C1 segment of cervical spinal cord (tissue), 14 donors: ENCODE results near the gene RNF34.
"Not testable (repeated sequence)": the region's sequence is repeated elsewhere in the genome, so short reads cannot be mapped to it uniquely, and the experiment has no call there.

ENCODE experiments used
- DNase-seq, 14 donors: peaks; one replicate each; lab custom pipeline; 2025; lab: John Stamatoyannopoulos, UW

The RNF34 gene, protein sequence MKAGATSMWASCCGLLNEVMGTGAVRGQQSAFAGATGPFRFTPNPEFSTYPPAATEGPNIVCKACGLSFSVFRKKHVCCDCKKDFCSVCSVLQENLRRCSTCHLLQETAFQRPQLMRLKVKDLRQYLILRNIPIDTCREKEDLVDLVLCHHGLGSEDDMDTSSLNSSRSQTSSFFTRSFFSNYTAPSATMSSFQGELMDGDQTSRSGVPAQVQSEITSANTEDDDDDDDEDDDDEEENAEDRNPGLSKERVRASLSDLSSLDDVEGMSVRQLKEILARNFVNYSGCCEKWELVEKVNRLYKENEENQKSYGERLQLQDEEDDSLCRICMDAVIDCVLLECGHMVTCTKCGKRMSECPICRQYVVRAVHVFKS

DNA sequence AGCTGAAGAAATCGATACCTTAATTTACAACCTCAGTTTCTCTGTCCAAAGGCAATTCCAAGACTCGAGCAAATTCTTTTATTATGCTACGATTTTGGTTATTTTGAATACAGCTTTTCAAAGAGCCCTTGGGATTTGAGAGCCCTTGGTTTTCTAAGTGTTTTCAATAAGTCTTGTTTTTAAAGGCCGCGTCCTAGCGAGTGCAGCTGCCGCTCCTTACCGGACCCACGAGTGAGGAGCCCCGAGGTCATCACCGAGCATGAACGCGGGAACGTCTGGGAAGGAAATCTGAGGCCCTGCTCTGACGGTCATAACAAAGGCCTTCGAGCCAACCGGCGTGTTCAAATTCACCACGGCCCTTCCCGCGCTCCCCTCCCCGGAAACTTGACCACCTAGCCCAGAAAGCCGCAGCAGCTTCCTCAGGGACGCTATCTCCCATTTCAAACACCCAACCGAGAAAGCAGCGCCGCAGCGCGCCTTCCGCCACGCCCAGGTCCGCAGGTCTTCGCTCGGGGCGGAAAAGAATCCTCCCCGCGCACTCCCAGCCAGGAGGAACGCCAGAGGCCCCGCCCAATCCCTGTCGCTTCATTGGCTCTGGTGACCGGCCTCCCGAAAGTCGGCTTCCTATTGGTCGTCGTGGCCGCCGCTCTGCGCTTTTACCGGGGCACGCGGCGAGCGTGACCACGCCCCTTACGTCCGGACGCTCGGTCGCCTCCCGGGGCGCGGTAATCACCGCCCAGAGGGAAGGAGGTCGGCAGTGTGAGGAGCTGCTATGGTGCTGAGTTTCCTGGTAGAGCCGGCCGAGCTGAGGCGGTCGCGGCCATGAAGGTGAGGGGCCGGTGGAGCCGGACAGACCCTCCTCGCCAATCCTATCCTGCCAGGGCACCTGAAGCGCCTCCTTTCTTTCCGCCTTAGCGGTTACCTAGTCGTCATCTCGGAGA is at the start of gene RNF34:
Gene RNF34, plus strand, starts transcription at position 728 of the 941 bp plus-strand sequence. Its CDS starts 95 bp downstream, at position 823.
- DNase-seq = peak; percentile 79 to 97 (median 94)

DNA sequence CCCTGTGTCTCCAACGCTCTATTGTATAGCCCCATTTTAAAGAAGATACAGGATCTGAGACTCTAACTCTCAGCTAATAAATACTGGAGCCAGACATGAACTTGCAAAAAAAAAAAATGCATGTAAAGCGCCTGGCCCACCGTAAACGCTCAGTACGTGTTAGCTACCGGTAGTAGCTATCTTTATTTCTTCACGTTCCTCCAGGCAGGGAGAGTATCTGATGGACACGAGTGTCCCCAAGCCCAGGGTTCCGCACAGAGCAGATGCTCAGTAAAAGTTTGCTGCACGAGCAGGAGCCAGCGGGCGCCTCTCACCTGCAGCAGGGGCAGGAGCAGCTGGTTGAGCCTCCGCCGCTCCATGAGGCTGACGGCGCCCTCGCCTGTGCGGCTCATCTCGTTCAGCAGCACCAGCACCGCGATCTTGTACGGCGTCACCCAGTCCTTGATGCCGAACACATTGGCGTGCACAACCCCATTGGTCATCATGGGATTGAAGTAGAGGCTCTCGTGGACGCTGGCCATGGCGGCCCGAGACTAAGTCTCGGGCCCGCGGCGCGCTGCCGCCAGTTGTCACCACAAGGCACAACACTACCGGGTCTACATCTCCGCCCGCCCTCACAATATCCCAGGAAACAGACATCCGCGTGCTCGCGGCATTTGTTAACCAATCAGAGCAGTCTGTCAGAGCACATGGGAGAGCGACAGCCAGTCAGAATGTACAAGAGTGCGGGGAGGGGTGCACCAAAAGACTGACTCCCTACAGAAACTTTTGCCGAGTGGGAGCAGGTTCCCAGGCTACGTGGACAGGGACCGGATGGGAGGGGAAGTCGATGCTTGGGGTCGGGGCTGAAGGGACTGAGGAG is 47.9 kb upstream of the RNF34 start, which contains the start of gene ANAPC5:
Gene ANAPC5, minus strand, starts transcription at position 592 of the 862 bp plus-strand sequence. Its CDS starts 71 bp downstream, at position 521.
- DNase-seq = peak; percentile 55 to 98 (median 94)

- DNase-seq = no peak
These were observed 47.3 kb upstream of the RNF34 start for GRCh38 chr12:121352682-121353018.

GRCh38 chr12:121355818-121356217 is 44.1 kb upstream of the RNF34 start:
- DNase-seq = no peak

- no peak for DNase-seq
These were observed 43.3 kb upstream of the RNF34 start for GRCh38 chr12:121356657-121357056.

GRCh38 chr12:121357331-121357730 is 42.6 kb upstream of the RNF34 start:
- DNase-seq = no peak

DNA sequence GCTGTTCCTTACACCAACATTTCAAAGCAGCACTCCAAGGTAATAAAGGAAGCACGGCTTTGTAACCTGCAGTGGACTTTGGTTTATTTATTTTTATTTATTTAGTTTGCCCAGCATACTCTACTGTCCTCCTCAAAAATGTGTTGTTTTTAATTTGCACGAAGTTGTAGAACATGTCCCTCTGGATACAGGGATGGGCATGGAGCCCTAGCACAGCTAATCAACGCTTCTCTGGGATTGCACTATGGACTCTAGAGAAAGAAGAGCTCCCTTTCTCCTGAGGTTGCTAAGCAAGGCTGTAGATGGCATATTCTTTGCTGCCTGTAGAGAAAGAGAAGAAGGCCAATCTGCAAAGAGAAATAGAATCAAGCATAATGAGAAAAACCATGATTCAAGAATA is 41.8 kb upstream of the RNF34 start:
- no peak for DNase-seq

DNA sequence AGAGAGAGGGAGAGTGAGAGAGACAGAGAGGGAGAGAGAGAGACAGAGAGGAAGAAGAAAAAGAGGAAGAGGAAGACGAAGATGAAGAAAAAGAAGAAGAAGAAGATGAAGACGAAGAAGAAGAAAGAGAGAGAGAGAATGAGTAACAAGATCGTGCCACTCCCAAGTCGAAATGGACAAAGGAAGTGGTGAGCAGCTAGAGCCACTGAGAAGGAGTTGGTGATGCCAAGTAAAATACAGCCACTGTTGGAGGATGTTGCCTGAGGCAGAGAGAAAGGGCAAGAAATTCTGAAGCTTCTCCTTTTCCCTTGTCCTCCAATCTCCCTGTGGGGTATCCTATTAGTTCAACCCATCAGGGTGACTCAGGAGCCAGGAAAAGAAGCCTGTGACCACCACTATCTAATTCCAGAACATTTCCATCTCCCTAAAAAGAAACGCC is 35.2 kb upstream of the RNF34 start:
- DNase-seq = no peak

- DNase-seq = peak in 1 of 14 donors; percentile 0
These were observed 34.4 kb upstream of the RNF34 start for GRCh38 chr12:121365416-121366062.

- DNase-seq = no peak
These were observed 33.9 kb upstream of the RNF34 start for GRCh38 chr12:121366063-121366459.

- DNase-seq = no peak
These were observed 28.5 kb upstream of the RNF34 start for GRCh38 chr12:121371404-121371803.

- no peak for DNase-seq
These were observed 26.2 kb upstream of the RNF34 start for GRCh38 chr12:121373755-121374154.

DNA sequence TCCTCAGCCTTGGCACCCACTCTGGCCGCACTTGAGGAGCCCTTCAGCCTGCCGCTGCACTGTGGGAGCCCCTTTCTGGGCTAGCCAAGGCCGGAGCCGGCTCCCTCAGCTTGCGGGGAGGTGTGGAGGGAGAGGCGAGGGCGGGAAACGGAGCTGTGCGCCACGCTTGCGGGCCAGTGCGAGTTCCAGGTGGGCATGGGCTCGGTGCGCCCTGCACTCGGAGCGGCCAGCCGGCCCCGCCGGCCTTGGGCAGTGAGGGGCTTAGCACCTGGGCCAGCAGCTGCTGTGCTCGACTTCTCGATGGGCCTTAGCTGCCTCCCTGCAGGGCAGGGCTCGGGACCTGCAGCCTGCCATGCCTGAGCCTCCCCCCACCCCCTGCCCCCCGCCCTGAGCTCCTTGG is 25.6 kb upstream of the RNF34 start:
- not testable (repeated sequence) for DNase-seq

GRCh38 chr12:121374945-121375584 is 24.9 kb upstream of the RNF34 start:
- not testable (repeated sequence) for DNase-seq

DNA sequence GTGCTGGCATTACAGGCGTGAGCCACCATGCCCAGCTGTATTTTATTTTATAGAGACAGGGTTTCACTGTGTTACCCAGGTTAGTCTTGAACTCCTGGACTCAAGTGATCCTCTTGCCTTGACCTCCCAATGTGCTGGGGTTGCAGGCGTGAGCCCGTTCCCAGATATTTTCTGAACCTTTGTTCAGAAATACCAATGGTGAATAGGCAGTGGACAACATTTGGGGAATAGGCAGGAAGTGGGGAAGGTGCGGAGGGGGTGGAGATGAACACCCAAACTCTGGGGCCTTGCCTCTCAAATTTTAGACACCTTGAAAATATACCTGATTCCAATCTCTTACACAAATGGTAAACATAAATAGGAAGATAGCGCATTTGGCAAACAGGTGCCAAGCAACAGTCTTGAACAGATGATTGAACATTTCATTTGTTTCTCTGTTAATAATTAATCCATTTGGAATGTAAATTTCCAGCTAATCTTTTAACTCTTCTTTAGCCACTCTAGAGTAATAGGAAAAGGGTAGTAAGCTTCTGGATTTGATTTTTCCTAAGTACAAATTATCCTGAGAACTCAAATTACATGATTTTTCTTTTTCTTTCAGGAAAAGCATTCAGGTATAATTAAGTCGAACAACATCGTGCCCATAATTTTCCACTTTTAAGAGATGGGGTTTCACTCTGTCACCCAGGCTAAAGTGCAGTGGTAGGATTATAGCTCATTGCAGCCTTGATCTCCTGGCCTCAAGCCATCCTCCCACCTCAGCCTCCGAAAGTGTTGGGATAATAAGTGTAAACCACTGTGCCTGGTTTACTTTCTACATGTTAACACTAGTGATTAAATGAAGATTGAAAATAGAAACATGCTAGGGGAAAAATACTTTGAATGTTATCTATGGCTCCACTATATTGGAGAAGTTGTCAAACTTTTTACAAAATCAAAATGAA is 22.9 kb upstream of the RNF34 start:
- no peak for DNase-seq

- no peak for DNase-seq
These were observed 21.2 kb upstream of the RNF34 start for GRCh38 chr12:121378736-121379135.

GRCh38 chr12:121379945-121380344 is 20.0 kb upstream of the RNF34 start:
- no peak for DNase-seq

DNA sequence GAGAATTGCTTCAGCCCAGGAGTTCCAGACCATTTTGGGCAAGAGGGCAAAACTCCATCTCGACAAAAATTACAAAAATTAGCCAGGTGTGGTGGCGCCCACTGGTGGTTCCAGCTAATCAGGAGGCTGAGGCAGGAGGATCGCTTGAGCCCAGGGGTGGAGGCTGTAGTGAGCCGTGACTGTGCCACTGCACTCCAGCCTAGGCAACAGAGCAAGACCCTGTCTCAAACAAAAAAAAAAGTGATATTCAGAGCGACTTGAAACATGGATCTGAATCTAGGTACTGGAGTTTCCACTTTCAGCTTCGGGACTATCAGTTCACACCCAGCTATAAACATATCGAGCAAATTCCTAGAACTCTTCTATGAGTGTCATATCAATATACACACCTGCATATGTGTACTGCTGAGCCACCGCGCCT is 16.3 kb upstream of the RNF34 start:
- no peak for DNase-seq

GRCh38 chr12:121384891-121385290 is 15.0 kb upstream of the RNF34 start:
- not testable (repeated sequence) for DNase-seq
